Breast epithelium (tissue), 4 donors: ENCODE data around the gene WLS. TPM values are rescaled to one million over a fixed set of nuclear protein-coding genes. Genes with fewer than 3 reads are reported as not detected.

Experiments
- DNase-seq, 2 donors: peaks; one replicate each; pipeline ENCODE4 v3.0.0-alpha.2; 2019; ENCODE audit warnings: low spot score in 2 of 2
- H3K27ac ChIP-seq, 2 donors: fragments of 200-600 bp; sonication (generic) in 1 of 2; one replicate each; pipeline ENCODE4 v1.5.1; 2016 to 2019; ENCODE audit warnings: mild to moderate bottlenecking in 1 of 2
- H3K27me3 ChIP-seq, 2 donors: fragments of 200-600 bp; sonication (generic) in 1 of 2; one replicate each; pipeline versions ENCODE4 v1.5.1 to v1.6.0; 2017 to 2019; ENCODE audit warnings: control low read depth in 1 of 2, mild to moderate bottlenecking in 1 of 2
- H3K36me3 ChIP-seq: fragments of 200-600 bp; one replicate; pipeline ENCODE4 v1.5.1; 2019
- H3K4me1 ChIP-seq, 2 donors: fragments of 200-600 bp; sonication (generic); one replicate each; pipeline ENCODE4 v1.5.1; 2016 to 2019; ENCODE audit warnings: control low read depth in 1 of 2
- H3K4me3 ChIP-seq, 3 donors: fragments of 200-600 bp; sonication (generic); 1 replicate in 2 of 3; 2 replicates in 1 of 3; pipeline ENCODE4 v1.5.1; 2016 to 2019; ENCODE audit warnings: mild to moderate bottlenecking in 3 of 3, moderate library complexity in 2 of 3
- H3K9me3 ChIP-seq, 2 donors: fragments of 200-600 bp; sonication (generic) in 1 of 2; one replicate each; pipeline ENCODE4 v1.5.1; 2016 to 2019; ENCODE audit warnings: control low read depth in 1 of 2
- POLR2A ChIP-seq: fragments of 450-650 bp; IDR thresholded peaks from one replicate; pipeline ENCODE4 v1.6.1; 2016; ENCODE audit warnings: antibody characterized with exemption, mild to moderate bottlenecking, moderate library complexity
- POLR2AphosphoS5 ChIP-seq, 3 donors: sonication (generic); formaldehyde crosslinking; IDR thresholded peaks; one replicate each; pipeline ENCODE4 v1.6.1; 2017; ENCODE audit warnings: antibody characterized with exemption in 3 of 3
- intact Hi-C: fragments of 100-400 bp; cut with DNase I; formaldehyde crosslinking; loops from one replicate; pipeline ENCODE4 v1.15.1; 2023; ENCODE audit warnings: low total_unique reads
- total RNA-seq, 3 donors: library from RNA; depleted of rRNA; stranded (reverse); fragments of >200 nt; gene quantifications; one replicate each; pipeline ENCODE4 v1.1.0, GENCODE V29; 2016
- TF ChIP-seq, protein P1 (sequence below), 3 donors: fragments of 450-650 bp; IDR thresholded peaks; one replicate each; pipeline ENCODE4 v1.5.1; 2016 to 2017; ENCODE audit warnings: antibody characterized with exemption in 3 of 3, mild to moderate bottlenecking in 3 of 3, moderate library complexity in 3 of 3

The WLS gene
- total RNA-seq, 3 donors from 2014 or later: 61.9 to 76.3 (median 62.8) TPM

DNA sequence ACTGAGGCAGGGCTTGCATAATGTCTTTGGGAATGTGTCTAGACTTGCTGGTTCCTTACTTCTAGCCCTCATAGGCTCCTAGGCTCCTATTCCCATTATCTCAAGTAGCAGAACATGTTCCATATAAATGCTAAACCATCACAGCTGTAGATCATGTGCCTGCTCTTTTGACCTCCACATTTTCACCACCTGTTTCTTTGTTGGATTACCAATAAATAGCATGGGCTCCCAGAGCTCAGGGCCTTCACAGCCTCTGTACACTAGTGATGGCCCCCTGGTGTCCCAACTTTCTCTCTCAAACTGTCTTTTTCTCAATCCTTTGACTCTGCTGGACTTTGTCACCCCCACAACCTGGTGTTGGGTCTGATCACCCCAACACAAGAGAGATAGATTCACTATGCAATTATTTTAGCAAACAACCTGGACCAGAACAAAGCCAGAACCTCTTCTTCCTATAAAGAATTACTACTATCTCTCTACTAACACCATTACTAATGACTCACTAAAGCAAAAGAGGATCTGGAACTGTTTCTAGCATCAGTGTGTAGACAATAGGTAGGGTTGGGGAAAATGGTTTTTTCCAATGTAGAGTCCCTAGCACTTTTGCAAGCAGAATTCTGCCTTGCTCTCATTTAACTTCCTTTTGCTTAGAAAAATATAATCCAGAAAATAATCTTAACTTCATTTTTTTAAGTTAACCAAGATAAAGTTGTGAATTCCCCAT is 51.7 kb downstream of the WLS start:
- H3K27me3 ChIP-seq: no peaks in the 10 kb centered on the region
- no peak overlapping the region for H3K4me3 ChIP-seq
- DNase-seq: no peak
- TF ChIP-seq POLR2A: no peak
- TF ChIP-seq, protein P1, sequence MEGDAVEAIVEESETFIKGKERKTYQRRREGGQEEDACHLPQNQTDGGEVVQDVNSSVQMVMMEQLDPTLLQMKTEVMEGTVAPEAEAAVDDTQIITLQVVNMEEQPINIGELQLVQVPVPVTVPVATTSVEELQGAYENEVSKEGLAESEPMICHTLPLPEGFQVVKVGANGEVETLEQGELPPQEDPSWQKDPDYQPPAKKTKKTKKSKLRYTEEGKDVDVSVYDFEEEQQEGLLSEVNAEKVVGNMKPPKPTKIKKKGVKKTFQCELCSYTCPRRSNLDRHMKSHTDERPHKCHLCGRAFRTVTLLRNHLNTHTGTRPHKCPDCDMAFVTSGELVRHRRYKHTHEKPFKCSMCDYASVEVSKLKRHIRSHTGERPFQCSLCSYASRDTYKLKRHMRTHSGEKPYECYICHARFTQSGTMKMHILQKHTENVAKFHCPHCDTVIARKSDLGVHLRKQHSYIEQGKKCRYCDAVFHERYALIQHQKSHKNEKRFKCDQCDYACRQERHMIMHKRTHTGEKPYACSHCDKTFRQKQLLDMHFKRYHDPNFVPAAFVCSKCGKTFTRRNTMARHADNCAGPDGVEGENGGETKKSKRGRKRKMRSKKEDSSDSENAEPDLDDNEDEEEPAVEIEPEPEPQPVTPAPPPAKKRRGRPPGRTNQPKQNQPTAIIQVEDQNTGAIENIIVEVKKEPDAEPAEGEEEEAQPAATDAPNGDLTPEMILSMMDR (IDR thresholded peaks at IDR 0.05): no peak
- no peak for TF ChIP-seq POLR2AphosphoS5 (IDR thresholded peaks at IDR 0.05)
- no peak overlapping the region for H3K27ac ChIP-seq
- intact Hi-C loops: no loop called here
- no peaks in the 10 kb centered on the region for H3K9me3 ChIP-seq
- no peaks in the 10 kb centered on the region for H3K36me3 ChIP-seq
- H3K4me1 ChIP-seq: no peaks in the 10 kb centered on the region

DNA sequence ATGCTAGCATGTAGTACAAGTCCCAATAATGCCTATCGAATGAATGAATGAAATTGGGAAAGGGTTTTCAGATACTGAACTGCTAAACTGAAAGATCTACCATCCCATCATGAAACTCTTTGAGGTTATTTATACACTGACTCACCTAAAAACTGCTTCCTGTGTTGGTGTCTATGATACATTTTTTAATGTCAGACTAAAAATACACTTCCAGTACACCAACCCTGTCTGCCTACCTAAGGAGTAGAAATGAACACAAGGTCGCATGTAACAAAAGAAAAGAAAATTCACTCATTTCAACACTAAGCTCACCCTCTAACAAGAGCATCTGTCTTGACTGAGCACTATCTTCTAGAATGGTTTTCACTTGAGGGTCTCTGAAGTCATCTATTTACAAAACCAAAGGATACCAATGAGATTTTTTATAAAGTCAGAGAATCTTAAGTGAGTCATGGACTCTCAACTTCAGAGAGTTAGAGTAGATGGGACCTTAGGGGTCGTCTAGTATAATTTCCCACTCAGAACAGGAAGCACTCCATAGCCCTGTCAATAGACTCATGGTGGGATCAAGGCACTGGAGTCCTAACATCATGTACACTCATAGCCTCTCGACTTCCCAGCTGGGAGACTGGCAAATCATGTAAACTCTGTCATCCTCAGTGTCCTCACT is 53.4 kb downstream of the WLS start:
- intact Hi-C loops: no loop called here

DNA sequence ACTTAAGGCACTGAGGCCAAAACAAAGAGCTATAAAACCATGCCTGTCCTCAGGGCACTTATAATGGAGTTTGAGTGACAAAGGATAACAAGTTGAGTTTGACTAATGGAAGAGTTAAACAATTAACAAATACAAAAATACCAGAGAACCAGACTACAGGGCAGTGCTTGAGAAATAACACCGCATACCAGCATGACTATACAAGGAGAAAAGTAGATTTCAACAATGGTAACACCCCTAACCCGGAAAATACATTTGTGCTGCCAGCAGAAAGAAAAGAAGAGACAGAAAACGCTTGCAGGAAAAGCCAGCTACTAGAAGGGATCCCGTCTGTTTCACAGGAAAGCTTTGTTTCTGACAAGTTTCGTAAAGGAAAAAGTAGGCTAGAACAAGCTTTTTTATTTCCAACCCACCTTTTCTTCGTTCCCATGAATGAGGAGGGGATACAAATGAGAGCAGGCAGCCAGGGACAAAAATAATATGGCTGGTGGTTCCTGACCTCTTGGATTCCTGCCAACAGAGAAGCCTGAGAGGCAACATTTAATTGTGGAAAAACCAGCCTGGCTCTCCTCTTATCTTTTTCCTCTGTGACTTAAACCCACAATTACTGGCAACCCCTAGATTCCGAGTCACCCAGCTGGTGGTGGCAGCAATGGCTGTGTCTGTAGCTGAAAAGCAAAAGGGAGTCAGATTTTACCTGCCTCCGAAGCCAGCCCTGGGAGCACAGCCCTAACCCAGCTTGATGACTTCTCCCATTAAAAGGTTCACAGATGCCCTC is 56.5 kb downstream of the WLS start:
- Histone ChIP-seq H3K36me3 (no peaks in the 10 kb centered on the region), H3K4me3 (no peak overlapping the region), H3K9me3 (no peaks in the 10 kb centered on the region), H3K4me1 (peaks cover 3 to 11% of the 10 kb centered on the region in 2 donors), H3K27me3 (no peaks in the 10 kb centered on the region), H3K27ac (peak overlapping the region; percentile 68 to 69)
- TF ChIP-seq POLR2AphosphoS5 (IDR thresholded peaks at IDR 0.05): no peak
- TF ChIP-seq, protein P1 (IDR thresholded peaks at IDR 0.05): no peak
- no peak for TF ChIP-seq POLR2A
- intact Hi-C loops: no loop called here
- DNase-seq: no peak

More for the DNA sequence above, 53.4 kb downstream of the WLS start:
- H3K4me3 ChIP-seq: no peak overlapping the region
- no peak for DNase-seq
- no peak overlapping the region for H3K27ac ChIP-seq
- peaks cover 3 to 4% of the 10 kb centered on the region in 2 donors for H3K4me1 ChIP-seq
- no peaks in the 10 kb centered on the region for H3K27me3 ChIP-seq
- TF ChIP-seq POLR2A (no peak), POLR2AphosphoS5 (IDR thresholded peaks at IDR 0.05) (no peak)
- TF ChIP-seq, protein P1 (IDR thresholded peaks at IDR 0.05): no peak
- H3K9me3 ChIP-seq: no peaks in the 10 kb centered on the region
- H3K36me3 ChIP-seq: no peaks in the 10 kb centered on the region

DNA sequence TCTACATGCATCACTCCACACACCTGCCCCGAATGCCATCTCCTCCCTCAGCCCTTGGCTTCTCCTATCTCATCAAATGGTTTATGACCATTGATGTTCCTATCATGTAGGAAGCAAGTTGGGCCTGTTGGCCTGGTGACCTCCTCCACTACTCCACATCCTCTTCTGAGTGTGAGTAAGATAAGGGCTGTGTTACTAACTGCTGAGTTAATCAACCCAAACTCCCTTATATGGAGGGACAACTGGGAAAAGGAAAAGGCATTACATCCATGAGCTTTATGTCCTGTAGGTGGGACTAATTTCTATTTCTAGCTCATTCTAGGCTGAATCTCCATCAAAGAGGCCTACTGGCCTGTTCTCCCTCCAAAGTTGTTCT is 57.6 kb downstream of the WLS start:
- DNase-seq: no peak
- no peak overlapping the region for H3K4me3 ChIP-seq
- intact Hi-C loops: loop anchor here (1.0 kb wide), 1 partner anchor 29 kb away; no protein-coding TSS in a partner anchor
- H3K27me3 ChIP-seq: no peaks in the 10 kb centered on the region
- no peaks in the 10 kb centered on the region for H3K9me3 ChIP-seq
- H3K36me3 ChIP-seq: no peaks in the 10 kb centered on the region
- H3K27ac ChIP-seq: peak overlapping the region; percentile 45 to 69
- TF ChIP-seq POLR2A: no peak
- TF ChIP-seq, protein P1 (IDR thresholded peaks at IDR 0.05): no peak
- TF ChIP-seq POLR2AphosphoS5 (IDR thresholded peaks at IDR 0.05): no peak
- H3K4me1 ChIP-seq: peaks cover 3 to 11% of the 10 kb centered on the region in 2 donors
